PC-3 (cell line): ENCODE measurements around the gene BAX.

Experiments
- CTCF ChIP-seq: fragments of 300-600 bp; sonication (generic); conservative IDR thresholded peaks from 2 replicates; pipeline ENCODE4 v1.5.1; 2017; ENCODE audit warnings: antibody characterized with exemption, low read depth, mild to moderate bottlenecking, low read length
- EZH2 ChIP-seq: fragments of 300-600 bp; sonication (generic); IDR thresholded peaks from one replicate; pipeline ENCODE4 v1.6.1; 2017; ENCODE audit warnings: antibody characterized with exemption, mild to moderate bottlenecking, low read length; ENCODE audit not compliant: unreplicated experiment

DNA sequence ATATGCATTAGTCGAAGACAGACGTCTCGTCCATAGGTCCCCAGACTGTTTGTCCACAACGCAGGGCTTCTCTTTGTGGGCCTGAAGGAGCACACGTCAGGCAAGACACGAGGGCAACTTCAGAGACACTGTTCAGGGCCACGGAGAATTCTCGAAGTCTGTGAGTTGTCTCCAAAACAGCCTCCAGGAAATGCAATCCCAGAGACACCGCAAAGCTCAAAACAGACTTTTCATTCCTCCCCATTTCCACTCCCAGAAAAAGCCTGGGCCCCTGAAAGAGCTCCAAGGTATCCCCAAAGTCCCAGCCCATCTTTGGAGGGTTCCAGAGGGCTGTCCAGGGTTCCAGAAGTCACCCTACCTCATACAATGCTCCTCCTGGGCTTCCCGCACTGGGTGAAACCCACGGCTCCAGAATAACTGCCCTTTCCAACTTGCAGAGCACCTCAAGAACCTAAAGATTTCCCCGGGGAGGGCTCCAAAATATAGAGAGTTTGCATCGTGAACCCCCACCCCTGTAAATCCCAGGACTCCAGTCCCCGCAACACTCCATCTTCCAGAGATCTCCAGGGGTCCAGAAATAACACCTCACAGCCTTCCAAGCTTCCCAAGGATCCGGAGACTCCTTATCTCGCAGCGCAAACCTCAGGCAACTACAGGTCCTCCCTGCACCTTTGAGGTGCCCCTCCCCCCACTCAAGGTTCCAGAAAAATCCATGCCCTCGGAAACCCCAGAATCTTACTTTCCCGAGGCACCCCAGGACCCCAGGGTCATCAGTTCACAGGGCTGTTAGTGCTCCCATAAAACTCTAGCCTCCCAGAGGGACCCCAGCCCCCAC is 9.7 kb downstream of the BAX start:
- TF ChIP-seq CTCF = no peak
- TF ChIP-seq EZH2 = no peak
